B cell (primary cell): ENCODE measurements around the gene PNKP.

Experiments
- EZH2 ChIP-seq: IDR thresholded peaks from 2 replicates; pipeline ENCODE4 v1.6.1; 2012; ENCODE audit warnings: borderline replicate concordance, low read depth, mild to moderate bottlenecking, moderate library complexity, low read length; ENCODE audit not compliant: insufficient read depth, poor library complexity, severe bottlenecking
- TF ChIP-seq, protein P1 (sequence below): fragments of 200-600 bp; IDR thresholded peaks from one replicate; pipeline ENCODE4 v1.8.0; 2022; ENCODE audit warnings: antibody characterized with exemption, mild to moderate bottlenecking

DNA sequence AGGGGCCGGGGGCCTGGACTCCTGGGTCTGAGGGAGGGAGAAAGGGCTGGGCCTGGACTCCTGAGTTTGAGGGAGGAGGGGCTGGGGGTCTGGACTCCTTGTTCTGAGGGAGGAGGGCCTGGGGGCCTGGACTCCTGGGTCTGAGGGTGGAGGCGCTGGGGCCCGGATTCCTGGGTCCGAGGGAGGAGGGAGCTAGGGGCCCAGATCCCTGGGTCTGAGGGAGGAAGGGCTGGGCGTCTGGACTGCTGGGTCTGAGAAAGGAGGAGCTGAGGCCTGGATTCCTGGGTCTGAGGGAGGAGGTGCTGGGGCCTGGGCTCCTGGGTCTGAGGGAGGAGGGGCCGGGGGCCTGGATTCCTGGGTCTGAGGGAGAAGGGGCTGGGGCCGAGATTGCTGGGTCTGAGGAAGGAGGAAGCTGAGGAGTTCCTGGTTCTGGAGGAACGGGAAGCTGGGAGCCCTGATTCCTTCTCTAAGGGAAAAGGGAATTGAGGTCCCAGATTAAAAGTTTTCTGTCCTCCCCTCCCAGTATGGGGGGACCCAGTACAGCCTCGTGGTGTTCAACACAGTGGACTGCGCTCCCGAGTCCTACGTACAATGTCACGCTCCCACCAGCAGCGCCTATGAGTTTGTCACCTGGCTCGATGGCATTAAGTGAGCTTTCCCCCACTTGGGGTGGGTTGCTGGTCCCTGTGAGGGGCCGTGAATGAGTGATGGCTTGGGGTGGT, 48.6 kb downstream of the PNKP start:
- TF ChIP-seq EZH2 = no peak
- TF ChIP-seq, protein P1, sequence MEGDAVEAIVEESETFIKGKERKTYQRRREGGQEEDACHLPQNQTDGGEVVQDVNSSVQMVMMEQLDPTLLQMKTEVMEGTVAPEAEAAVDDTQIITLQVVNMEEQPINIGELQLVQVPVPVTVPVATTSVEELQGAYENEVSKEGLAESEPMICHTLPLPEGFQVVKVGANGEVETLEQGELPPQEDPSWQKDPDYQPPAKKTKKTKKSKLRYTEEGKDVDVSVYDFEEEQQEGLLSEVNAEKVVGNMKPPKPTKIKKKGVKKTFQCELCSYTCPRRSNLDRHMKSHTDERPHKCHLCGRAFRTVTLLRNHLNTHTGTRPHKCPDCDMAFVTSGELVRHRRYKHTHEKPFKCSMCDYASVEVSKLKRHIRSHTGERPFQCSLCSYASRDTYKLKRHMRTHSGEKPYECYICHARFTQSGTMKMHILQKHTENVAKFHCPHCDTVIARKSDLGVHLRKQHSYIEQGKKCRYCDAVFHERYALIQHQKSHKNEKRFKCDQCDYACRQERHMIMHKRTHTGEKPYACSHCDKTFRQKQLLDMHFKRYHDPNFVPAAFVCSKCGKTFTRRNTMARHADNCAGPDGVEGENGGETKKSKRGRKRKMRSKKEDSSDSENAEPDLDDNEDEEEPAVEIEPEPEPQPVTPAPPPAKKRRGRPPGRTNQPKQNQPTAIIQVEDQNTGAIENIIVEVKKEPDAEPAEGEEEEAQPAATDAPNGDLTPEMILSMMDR = no peak
